Regular cardiac myocyte (primary cell): ENCODE data around the gene GAGE12J. TPM values are rescaled to one million over a fixed set of nuclear protein-coding genes. Genes with fewer than 3 reads are reported as not detected.

Experiments
- total RNA-seq: library from RNA; depleted of rRNA; stranded (reverse); fragments of >200 nt; gene quantifications from 2 replicates; pipeline ENCODE4 v1.2.3, GENCODE V29; 2014

The GAGE12J gene, protein sequence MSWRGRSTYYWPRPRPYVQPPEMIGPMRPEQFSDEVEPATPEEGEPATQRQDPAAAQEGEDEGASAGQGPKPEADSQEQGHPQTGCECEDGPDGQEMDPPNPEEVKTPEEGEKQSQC
- total RNA-seq: not detected in 2 replicates

DNA sequence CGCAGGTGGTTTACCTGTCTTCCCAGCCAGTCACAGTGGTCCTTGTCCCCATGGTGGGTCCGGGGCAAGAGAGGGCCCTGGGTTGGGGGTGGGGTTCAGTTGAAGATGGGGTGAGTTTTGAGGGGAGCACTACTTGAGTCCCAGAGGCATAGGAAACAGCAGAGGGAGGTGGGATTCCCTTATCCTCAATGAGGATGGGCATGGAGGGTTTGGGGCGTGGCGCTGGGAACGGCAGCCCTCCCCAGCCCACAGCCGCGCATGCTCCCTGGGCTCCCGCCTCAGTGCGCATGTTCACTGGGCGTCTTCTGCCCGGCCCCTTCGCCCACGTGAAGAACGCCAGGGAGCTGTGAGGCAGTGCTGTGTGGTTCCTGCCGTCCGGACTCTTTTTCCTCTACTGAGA is at the start of gene GAGE12J:
GAGE12J (plus strand) TSS at position 301 of the 400 bp plus-strand sequence. CDS start 1,157 bp downstream, outside the sequence.

DNA sequence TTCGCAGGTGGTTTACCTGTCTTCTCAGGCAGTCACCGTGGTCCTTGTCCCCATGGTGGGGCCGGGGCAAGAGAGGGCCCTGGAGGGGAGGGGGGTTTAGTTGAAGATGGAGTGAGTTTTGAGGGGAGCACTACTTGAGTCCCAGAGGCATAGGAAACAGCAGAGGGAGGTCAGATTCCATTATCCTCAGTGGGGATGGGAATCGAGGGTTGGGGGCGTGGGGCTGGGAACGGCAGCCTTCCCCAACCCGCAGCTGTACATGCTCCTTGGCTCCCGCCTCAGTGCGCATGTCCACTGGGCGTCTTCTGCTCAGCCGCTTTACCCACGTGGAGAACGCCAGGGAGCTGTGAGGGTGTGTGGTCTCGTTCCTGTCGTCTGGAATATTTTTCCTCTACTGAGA is 18.5 kb upstream of the GAGE12J start, which contains the start of gene GAGE10:
GAGE10 (plus strand) TSS at position 301 of the 400 bp plus-strand sequence. CDS start 1,214 bp downstream, outside the sequence.

DNA sequence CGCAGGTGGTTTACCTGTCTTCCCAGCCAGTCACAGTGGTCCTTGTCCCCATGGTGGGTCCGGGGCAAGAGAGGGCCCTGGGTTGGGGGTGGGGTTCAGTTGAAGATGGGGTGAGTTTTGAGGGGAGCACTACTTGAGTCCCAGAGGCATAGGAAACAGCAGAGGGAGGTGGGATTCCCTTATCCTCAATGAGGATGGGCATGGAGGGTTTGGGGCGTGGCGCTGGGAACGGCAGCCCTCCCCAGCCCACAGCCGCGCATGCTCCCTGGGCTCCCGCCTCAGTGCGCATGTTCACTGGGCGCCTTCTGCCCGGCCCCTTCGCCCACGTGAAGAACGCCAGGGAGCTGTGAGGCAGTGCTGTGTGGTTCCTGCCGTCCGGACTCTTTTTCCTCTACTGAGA is 9.4 kb downstream of the GAGE12J start, which contains the start of gene GAGE13:
GAGE13 (plus strand) TSS at position 301 of the 400 bp plus-strand sequence. CDS start 1,156 bp downstream, outside the sequence.

Other genes starting within 250 kb of the GAGE12J start
- 5.8 and 7.0 TPM in 2 replicates for gene PRAF2, start 248.0 kb upstream of the GAGE12J start, total RNA-seq
- gene WDR45, start 242.2 kb upstream of the GAGE12J start, total RNA-seq: 29.3 and 31.2 TPM in 2 replicates
- 18.0 and 22.4 TPM in 2 replicates for gene GPKOW, start 198.3 kb upstream of the GAGE12J start, total RNA-seq
- 1.7 and 2.5 TPM in 2 replicates for gene MAGIX, start 159.3 kb upstream of the GAGE12J start, total RNA-seq
- gene PLP2, start 150.1 kb upstream of the GAGE12J start, total RNA-seq: 3.7 and 15.1 TPM in 2 replicates
- 5.0 and 6.2 TPM in 2 replicates for gene PRICKLE3, start 135.7 kb upstream of the GAGE12J start, total RNA-seq
- 0.19 and 0.28 TPM in 2 replicates for gene SYP, start 121.8 kb upstream of the GAGE12J start, total RNA-seq
- gene CACNA1F, start 88.7 kb upstream of the GAGE12J start, total RNA-seq: 0.19 TPM in 1 of 2 replicates, not detected in the other
- 5.9 and 18.4 TPM in 2 replicates for gene CCDC22, start 86.6 kb upstream of the GAGE12J start, total RNA-seq
- gene FOXP3, start 57.3 kb upstream of the GAGE12J start, total RNA-seq: under 0.01 TPM in 1 of 2 replicates, not detected in the other
- gene PPP1R3F, start 52.2 kb upstream of the GAGE12J start, total RNA-seq: 4.4 and 7.3 TPM in 2 replicates
- gene GAGE10, start 18.4 kb upstream of the GAGE12J start, total RNA-seq: not detected in 2 replicates
- gene GAGE13, start 9.5 kb downstream of the GAGE12J start, total RNA-seq: not detected in 2 replicates
- gene GAGE12C, start 210.1 kb downstream of the GAGE12J start, total RNA-seq: not detected in 2 replicates
- not detected in 2 replicates for gene GAGE12D, start 219.7 kb downstream of the GAGE12J start, total RNA-seq
- not detected in 2 replicates for gene GAGE12E, start 229.3 kb downstream of the GAGE12J start, total RNA-seq
- not detected in 2 replicates for gene GAGE12F, start 238.8 kb downstream of the GAGE12J start, total RNA-seq
- not detected in 2 replicates for gene GAGE12G, start 248.4 kb downstream of the GAGE12J start, total RNA-seq